K562 (cell line): ENCODE results near the gene DIP2A.

Experiments
- CREM ChIP-seq: IDR thresholded peaks from 2 replicates; pipeline ENCODE4 v1.6.1; 2014; ENCODE audit warnings: antibody characterized with exemption, low read depth
- CTCF ChIP-seq, 3 experiments: IDR thresholded peaks in 2 of 3; conservative IDR thresholded peaks in 1 of 3; 2 replicates each; pipeline ENCODE4 v1.5.1; 2011 to 2012; ENCODE audit warnings: low read length in 3 of 3, mild to moderate bottlenecking in 3 of 3, control low read depth in 2 of 3, improper control_type of control experiment in 1 of 3, inconsistent platforms in 1 of 3, low read depth in 1 of 3, mixed read lengths in 1 of 3, moderate library complexity in 1 of 3; ENCODE audit not compliant: insufficient read depth in 2 of 3
- GTF2F1 ChIP-seq: IDR thresholded peaks from 2 replicates; pipeline ENCODE4 v1.6.1; 2011; ENCODE audit warnings: low read depth, low read length, improper control_type of control experiment
- RBM39 ChIP-seq: fragments of 200-400 bp; formaldehyde crosslinking; optimal IDR thresholded peaks from 2 replicates; pipeline ENCODE3; 2018; ENCODE audit warnings: low read depth, low read length
- RFX5 ChIP-seq: IDR thresholded peaks from 2 replicates; pipeline ENCODE4 v1.6.1; 2011; ENCODE audit warnings: low read depth, mild to moderate bottlenecking, improper control_type of control experiment, low read length
- ZBTB33 ChIP-seq: sonication (generic); formaldehyde crosslinking; IDR thresholded peaks from 2 replicates; pipeline ENCODE4 v1.8.1; 2023; ENCODE audit warnings: mild to moderate bottlenecking, missing genetic modification reagents
- TF ChIP-seq, protein P1 (sequence below): sonication (generic); formaldehyde crosslinking; IDR thresholded peaks from 2 replicates; pipeline ENCODE4 v1.8.0; 2022; ENCODE audit warnings: missing genetic modification reagents, mild to moderate bottlenecking, borderline replicate concordance

DNA sequence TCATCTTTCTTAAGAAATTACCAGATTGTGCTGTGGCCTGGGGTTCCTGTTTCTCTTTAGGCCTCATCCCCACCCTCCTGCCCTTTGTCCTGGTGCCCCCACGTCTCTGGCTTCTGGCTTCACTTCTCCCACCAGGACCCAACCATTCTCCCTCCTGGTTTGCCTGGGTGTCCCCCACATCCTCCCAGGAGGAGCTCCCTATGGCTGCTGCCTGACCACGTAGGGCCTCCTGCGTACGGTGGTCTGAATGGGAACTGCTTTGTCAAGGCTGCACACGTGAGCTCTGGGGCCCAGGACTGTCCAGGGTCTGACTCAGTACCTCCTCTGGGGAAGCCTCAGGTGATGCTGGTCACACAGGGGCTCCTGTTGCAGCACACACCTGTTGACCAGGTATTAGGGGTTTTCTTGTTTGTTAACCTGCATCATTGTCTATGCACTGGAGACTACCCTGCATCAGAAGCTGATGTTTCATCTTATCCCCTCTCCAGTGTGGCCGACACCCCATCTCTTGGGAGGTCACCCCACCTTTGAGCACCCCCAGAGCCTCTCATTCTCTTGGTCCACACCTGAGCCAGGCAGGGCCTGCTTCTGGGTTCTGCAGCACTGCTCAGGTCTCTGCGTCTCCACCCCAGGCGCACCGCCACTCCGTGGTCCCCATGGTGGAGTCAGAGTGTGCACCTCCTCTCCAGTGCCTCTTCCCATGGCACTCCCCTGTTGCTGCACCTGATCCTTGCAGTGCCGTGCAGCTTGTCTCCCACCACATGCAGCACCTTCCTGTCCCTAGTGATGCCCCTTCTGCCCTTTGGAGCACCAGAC is 80.4 kb downstream of the DIP2A start:
- TF ChIP-seq RBM39, result no peak
- no peak for TF ChIP-seq RFX5
- TF ChIP-seq, protein P1, sequence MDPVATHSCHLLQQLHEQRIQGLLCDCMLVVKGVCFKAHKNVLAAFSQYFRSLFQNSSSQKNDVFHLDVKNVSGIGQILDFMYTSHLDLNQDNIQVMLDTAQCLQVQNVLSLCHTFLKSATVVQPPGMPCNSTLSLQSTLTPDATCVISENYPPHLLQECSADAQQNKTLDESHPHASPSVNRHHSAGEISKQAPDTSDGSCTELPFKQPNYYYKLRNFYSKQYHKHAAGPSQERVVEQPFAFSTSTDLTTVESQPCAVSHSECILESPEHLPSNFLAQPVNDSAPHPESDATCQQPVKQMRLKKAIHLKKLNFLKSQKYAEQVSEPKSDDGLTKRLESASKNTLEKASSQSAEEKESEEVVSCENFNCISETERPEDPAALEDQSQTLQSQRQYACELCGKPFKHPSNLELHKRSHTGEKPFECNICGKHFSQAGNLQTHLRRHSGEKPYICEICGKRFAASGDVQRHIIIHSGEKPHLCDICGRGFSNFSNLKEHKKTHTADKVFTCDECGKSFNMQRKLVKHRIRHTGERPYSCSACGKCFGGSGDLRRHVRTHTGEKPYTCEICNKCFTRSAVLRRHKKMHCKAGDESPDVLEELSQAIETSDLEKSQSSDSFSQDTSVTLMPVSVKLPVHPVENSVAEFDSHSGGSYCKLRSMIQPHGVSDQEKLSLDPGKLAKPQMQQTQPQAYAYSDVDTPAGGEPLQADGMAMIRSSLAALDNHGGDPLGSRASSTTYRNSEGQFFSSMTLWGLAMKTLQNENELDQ, result no peak
- TF ChIP-seq ZBTB33 (CRISPR knock-in tag), result no peak
- no peak for TF ChIP-seq CTCF (IDR thresholded peaks at IDR 0.05 in 2 of 3, conservative IDR thresholded peaks at IDR 0.05 in 1 of 3; ENCODE audit: insufficient read depth in 2 of 3, low read depth in 1 of 3, low read length in 3 of 3)
- no peak for TF ChIP-seq CREM
- no peak for TF ChIP-seq GTF2F1
